ENCODE data around the gene CAPN5.

The CAPN5 gene

DNA sequence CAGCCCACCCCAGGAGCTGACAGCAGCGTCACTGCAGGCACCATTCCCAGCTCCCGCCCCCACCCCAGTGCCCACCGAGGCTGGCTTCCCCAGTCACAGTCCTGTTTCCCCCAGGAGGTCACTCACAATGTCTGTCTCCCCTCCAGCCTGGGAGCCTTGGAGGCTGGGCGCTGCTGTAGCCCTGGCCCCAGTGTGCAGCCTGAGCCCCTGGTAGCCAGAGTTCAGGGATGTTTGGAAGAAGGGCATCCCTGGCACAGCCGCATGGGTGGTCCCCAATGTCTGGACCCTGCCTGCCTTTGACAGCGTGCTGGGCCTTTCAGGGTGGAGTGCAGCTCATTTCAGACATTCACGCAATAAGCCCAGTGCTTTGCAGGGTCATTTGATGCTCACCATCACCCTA, 4.3 kb downstream of the CAPN5 start:
- H3K9ac ChIP-seq (ENCODE audit: low read depth, low read length, poor library complexity, severe bottlenecking), result no peak overlapping the region
- H3K9me3 ChIP-seq (ENCODE audit: insufficient read depth, low read depth, low read length), result no peaks in the 10 kb centered on the region
- no peak overlapping the region for H2AFZ ChIP-seq (ENCODE audit: low read length)
- no peak overlapping the region for H3K4me3 ChIP-seq (ENCODE audit: low read length, poor library complexity, severe bottlenecking)
- peak overlapping the region; percentile 92 for H3K4me2 ChIP-seq (ENCODE audit: low read depth, low read length, poor library complexity, severe bottlenecking)
- no peaks in the 10 kb centered on the region for H3K9me2 ChIP-seq (replicated peaks; ENCODE audit: low read depth, low read length)
- no peak for TF ChIP-seq EZH2phosphoT487 (IDR thresholded peaks at IDR 0.05; ENCODE audit: borderline replicate concordance)
- TF ChIP-seq, protein P1, sequence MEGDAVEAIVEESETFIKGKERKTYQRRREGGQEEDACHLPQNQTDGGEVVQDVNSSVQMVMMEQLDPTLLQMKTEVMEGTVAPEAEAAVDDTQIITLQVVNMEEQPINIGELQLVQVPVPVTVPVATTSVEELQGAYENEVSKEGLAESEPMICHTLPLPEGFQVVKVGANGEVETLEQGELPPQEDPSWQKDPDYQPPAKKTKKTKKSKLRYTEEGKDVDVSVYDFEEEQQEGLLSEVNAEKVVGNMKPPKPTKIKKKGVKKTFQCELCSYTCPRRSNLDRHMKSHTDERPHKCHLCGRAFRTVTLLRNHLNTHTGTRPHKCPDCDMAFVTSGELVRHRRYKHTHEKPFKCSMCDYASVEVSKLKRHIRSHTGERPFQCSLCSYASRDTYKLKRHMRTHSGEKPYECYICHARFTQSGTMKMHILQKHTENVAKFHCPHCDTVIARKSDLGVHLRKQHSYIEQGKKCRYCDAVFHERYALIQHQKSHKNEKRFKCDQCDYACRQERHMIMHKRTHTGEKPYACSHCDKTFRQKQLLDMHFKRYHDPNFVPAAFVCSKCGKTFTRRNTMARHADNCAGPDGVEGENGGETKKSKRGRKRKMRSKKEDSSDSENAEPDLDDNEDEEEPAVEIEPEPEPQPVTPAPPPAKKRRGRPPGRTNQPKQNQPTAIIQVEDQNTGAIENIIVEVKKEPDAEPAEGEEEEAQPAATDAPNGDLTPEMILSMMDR (conservative IDR thresholded peaks at IDR 0.05; ENCODE audit: low read length), result no peak
- H3K27me3 ChIP-seq (ENCODE audit: insufficient read depth, low read length, poor library complexity, severe bottlenecking), result no peaks in the 10 kb centered on the region
- peaks cover 7% of the 10 kb centered on the region for H4K20me1 ChIP-seq (ENCODE audit: insufficient read depth, low read length, poor library complexity, severe bottlenecking)
- no peaks in the 10 kb centered on the region for H3F3A ChIP-seq (ENCODE audit: low read depth)
- peaks cover 44% of the 10 kb centered on the region for H3K79me2 ChIP-seq (ENCODE audit: insufficient read depth, low read length)
- no peaks in the 10 kb centered on the region for H3K36me3 ChIP-seq (ENCODE audit: insufficient read depth, low read length)
- H3K4me1 ChIP-seq (ENCODE audit: insufficient read depth, low read length, poor library complexity, severe bottlenecking), result peaks cover 86% of the 10 kb centered on the region

DNA sequence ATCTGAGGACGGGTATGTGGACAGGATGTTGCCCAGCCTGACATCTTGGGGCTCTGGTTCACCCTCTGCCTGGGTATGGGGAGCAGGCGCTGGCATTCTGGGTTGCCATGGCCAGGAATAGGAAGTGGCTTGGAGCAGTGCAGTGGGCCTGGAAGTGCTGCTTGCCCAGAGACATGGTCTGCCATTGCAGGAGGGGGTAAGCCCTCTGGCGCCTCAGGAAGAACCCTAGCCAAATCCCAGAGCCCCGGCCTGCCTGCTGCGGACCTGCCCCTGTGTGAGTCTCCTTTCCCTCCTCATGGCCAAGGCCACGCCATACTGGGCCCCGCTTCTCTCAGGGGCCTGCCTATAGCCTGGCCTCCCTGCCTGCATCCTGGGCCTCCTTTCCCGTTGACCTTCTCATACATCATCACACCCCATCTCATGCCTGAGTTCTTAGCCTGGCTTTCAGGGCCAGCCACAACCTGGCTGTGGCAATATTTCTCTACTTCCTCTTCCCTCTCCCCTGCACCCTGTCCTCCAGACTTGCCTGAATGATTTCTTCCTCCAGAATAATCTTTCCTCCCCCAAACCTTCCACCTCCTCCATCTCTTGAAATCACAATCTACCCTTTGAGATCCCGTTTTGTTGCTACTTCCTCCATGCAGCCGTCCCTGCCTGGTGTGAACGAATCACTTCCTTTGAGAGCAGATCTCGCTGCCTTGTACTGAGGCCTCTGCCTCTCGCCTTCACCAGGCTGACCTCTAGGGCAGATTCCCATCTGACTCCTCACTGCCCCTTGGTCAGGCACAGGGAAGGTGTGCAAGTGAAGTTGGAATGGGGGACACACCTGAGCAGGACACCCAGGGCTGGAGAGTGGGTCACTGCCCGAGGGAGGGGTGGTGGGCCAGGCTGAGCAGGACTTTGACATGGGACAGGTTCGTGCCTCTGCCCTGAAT, 5.2 kb downstream of the CAPN5 start:
- TF ChIP-seq, protein P1 (conservative IDR thresholded peaks at IDR 0.05; ENCODE audit: low read length), result no peak
- peak overlapping the region; percentile 75 for H3K4me2 ChIP-seq (ENCODE audit: low read depth, low read length, poor library complexity, severe bottlenecking)
- peak overlapping the region; percentile 12 for H3K9ac ChIP-seq (ENCODE audit: low read depth, low read length, poor library complexity, severe bottlenecking)

DNA sequence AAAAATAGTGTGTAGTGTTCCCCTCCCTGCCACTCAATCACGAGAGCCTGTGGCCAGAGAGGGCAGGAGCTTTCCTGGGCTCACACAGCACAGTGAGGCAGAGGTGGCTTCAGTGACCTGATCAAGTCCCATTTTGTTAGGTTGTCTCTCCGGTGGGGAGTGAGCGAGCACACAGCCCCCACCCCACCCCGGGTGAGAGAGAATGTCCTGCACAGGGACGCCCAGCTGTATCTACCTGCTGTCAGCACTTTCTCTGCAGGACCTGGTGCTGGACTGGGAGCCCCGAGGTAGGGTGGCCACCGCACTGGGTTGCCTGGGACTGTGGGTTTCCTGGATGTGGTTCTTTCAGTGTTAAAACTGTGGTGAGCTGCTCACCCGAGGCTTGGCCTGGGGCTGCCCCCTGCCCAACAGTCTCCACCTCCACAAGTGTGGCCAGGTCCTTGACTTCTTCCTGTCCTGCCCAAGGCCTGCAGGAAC, 6.1 kb downstream of the CAPN5 start:
- Histone ChIP-seq H3K79me2 (ENCODE audit: insufficient read depth, low read length) (peaks cover 36% of the 10 kb centered on the region), H2AFZ (ENCODE audit: low read length) (no peak overlapping the region), H3K9ac (ENCODE audit: low read depth, low read length, poor library complexity, severe bottlenecking) (peak overlapping the region; percentile 80), H3K27me3 (ENCODE audit: insufficient read depth, low read length, poor library complexity, severe bottlenecking) (no peaks in the 10 kb centered on the region), H3F3A (ENCODE audit: low read depth) (no peaks in the 10 kb centered on the region), H3K4me2 (ENCODE audit: low read depth, low read length, poor library complexity, severe bottlenecking) (peak overlapping the region; percentile 75), H4K20me1 (ENCODE audit: insufficient read depth, low read length, poor library complexity, severe bottlenecking) (peaks cover 2% of the 10 kb centered on the region), H3K36me3 (ENCODE audit: insufficient read depth, low read length) (no peaks in the 10 kb centered on the region), H3K4me1 (ENCODE audit: insufficient read depth, low read length, poor library complexity, severe bottlenecking) (peaks cover 81% of the 10 kb centered on the region), H3K9me2 (replicated peaks; ENCODE audit: low read depth, low read length) (no peaks in the 10 kb centered on the region), H3K4me3 (ENCODE audit: low read length, poor library complexity, severe bottlenecking) (peak overlapping the region; percentile 60), H3K9me3 (ENCODE audit: insufficient read depth, low read depth, low read length) (no peaks in the 10 kb centered on the region)
- TF ChIP-seq EZH2phosphoT487 (IDR thresholded peaks at IDR 0.05; ENCODE audit: borderline replicate concordance), result no peak
- TF ChIP-seq, protein P1 (conservative IDR thresholded peaks at IDR 0.05; ENCODE audit: low read length), result no peak

More for the DNA sequence above, 5.2 kb downstream of the CAPN5 start:
- Histone ChIP-seq H3K4me1 (ENCODE audit: insufficient read depth, low read length, poor library complexity, severe bottlenecking) (peaks cover 87% of the 10 kb centered on the region), H3K9me3 (ENCODE audit: insufficient read depth, low read depth, low read length) (no peaks in the 10 kb centered on the region), H3F3A (ENCODE audit: low read depth) (no peaks in the 10 kb centered on the region), H2AFZ (ENCODE audit: low read length) (no peak overlapping the region), H3K36me3 (ENCODE audit: insufficient read depth, low read length) (no peaks in the 10 kb centered on the region), H3K4me3 (ENCODE audit: low read length, poor library complexity, severe bottlenecking) (peak overlapping the region; percentile 60), H3K79me2 (ENCODE audit: insufficient read depth, low read length) (peaks cover 44% of the 10 kb centered on the region), H3K27me3 (ENCODE audit: insufficient read depth, low read length, poor library complexity, severe bottlenecking) (no peaks in the 10 kb centered on the region), H3K9me2 (replicated peaks; ENCODE audit: low read depth, low read length) (no peaks in the 10 kb centered on the region), H4K20me1 (ENCODE audit: insufficient read depth, low read length, poor library complexity, severe bottlenecking) (peaks cover 7% of the 10 kb centered on the region)
